RWPE1 (cell line): ENCODE data around the gene FBXO31.
A peak's percentile ranks its signal among the peaks of the same experiment; 100 is the strongest.

Source experiments
- CTCF ChIA-PET: fragments of 350-600 bp; sonication (Branson Sonifier 250); formaldehyde crosslinking; extraction: SDS; loops from one replicate; lab custom pipeline; 2021; lab: Yijun Ruan, JAX
- POLR2A ChIA-PET: fragments of 400-600 bp; formaldehyde crosslinking; extraction: SDS; loops from one replicate; lab custom pipeline; 2020; ENCODE audit warnings: antibody characterized with exemption; ENCODE audit not compliant: low non-redundant PET; lab: Yijun Ruan, JAX
- DNase-seq: peaks from one replicate; pipeline ENCODE4 v3.0.0; 2012; ENCODE audit warnings: low spot score
- H3K27ac ChIP-seq: fragments of 450-650 bp; 2 replicates; pipeline ENCODE4 v1.5.1; 2017
- CTCF ChIP-seq: fragments of 450-650 bp; conservative IDR thresholded peaks from 2 replicates; pipeline ENCODE4 v1.5.1; 2017; ENCODE audit warnings: low read depth, mild to moderate bottlenecking

FBXO31 gene

GRCh38 chr16:87288753-87289362 is 94.7 kb downstream of the FBXO31 start:
- no peak for DNase-seq
- H3K27ac ChIP-seq = no peak overlapping the region
- TF ChIP-seq CTCF = no peak
- ChIA-PET CTCF (no interaction called here), POLR2A (no interaction called here)

GRCh38 chr16:87286839-87287626 is 96.5 kb downstream of the FBXO31 start:
- POLR2A ChIA-PET = interaction anchor here (0.8 kb wide), 1 partner anchor 378 kb away, joined by 8 read pairs; no protein-coding TSS in a partner anchor
- no peak overlapping the region for H3K27ac ChIP-seq
- TF ChIP-seq CTCF = no peak
- no peak for DNase-seq
- CTCF ChIA-PET = no interaction called here

- ChIA-PET POLR2A (no interaction called here), CTCF (interaction anchor here (0.6 to 1.1 kb wide), 3 partner anchors 129 to 708 kb away, joined by 3 to 6 read pairs (median 5); no protein-coding TSS in a partner anchor)
- no peak for DNase-seq
- TF ChIP-seq CTCF = no peak
- H3K27ac ChIP-seq = no peak overlapping the region
These were observed 99.4 kb downstream of the FBXO31 start for GRCh38 chr16:87284183-87284582.

- ChIA-PET POLR2A (no interaction called here), CTCF (interaction anchor here (0.5 to 2.1 kb wide), 23 partner anchors 12 to 716 kb away, joined by 3 to 13 read pairs (median 4); no protein-coding TSS in a partner anchor)
- no peak for TF ChIP-seq CTCF
- no peak for DNase-seq
- H3K27ac ChIP-seq = no peak overlapping the region
These were observed 104.4 kb downstream of the FBXO31 start for GRCh38 chr16:87279094-87279658.

- POLR2A ChIA-PET = no interaction called here
- peak; percentile 85 for TF ChIP-seq CTCF
These were observed 105.1 kb downstream of the FBXO31 start for GRCh38 chr16:87278191-87279093.

More at GRCh38 chr16:87278191-87279093, 105.1 kb downstream of the FBXO31 start:
- peak overlapping the region; percentile 47 for H3K27ac ChIP-seq
- peak; percentile 84 for DNase-seq
- CTCF ChIA-PET = interaction anchor here (0.5 to 2.1 kb wide), 22 partner anchors 12 to 714 kb away, joined by 3 to 13 read pairs (median 4); no protein-coding TSS in a partner anchor
